Endothelial cell of umbilical vein (primary cell): ENCODE measurements around the gene AADAC. TPM values are rescaled to one million over a fixed set of nuclear protein-coding genes. Genes with fewer than 3 reads are reported as not detected.
A peak's percentile ranks its signal among the peaks of the same experiment; 100 is the strongest.

Experiments
- BruUV-seq: library from RNA; stranded (reverse); fragments of 400-500 nt; replicated peaks from 2 replicates; lab custom pipeline; 2021; lab: Mats Ljungman, UMichigan
- CTCF ChIA-PET: fragments of 300-600, 350-600 bp; sonication (Branson Sonifier 250); formaldehyde crosslinking; loops from one replicate; lab custom pipeline; 2021; ENCODE audit warnings: antibody characterized with exemption, inconsistent platforms; lab: Charles Lee
- POLR2A ChIA-PET: fragments of 300-600, 350-600 bp; sonication (Branson Sonifier 250); formaldehyde crosslinking; loops from one replicate; lab custom pipeline; 2021; ENCODE audit warnings: antibody characterized with exemption, inconsistent platforms; lab: Charles Lee
- DNase-seq: peaks from one replicate; pipeline ENCODE4 v3.0.0-alpha.2; 2011; ENCODE audit warnings: low read depth, low spot score
- FAIRE-seq: peaks from 2 replicates; lab custom pipeline; 2011; peaks lifted over from hg19 to GRCh38; lab: Jason Lieb, UNC
- H2AFZ ChIP-seq: 2 replicates; pipeline ENCODE4 v1.6.0; 2012; ENCODE audit warnings: low read depth, low read length, control low read depth, inconsistent platforms
- H3K27ac ChIP-seq: 2 replicates; pipeline ENCODE4 v1.5.1; 2011; ENCODE audit warnings: low read depth, mild to moderate bottlenecking, control low read depth, low read length, moderate library complexity; ENCODE audit not compliant: insufficient read depth
- H3K27me3 ChIP-seq, 2 experiments: 2 replicates each; pipeline versions ENCODE4 v1.6.0 to v1.6.1; 2011; ENCODE audit warnings: low read length in 2 of 2, mixed read lengths in 1 of 2; ENCODE audit not compliant: control insufficient read depth in 2 of 2, insufficient read depth in 2 of 2
- H3K36me3 ChIP-seq, 2 experiments: 2 replicates in 1 of 2; 3 replicates in 1 of 2; pipeline ENCODE4 v1.5.1; 2011; ENCODE audit warnings: low read length in 2 of 2, mild to moderate bottlenecking in 1 of 2, moderate library complexity in 1 of 2; ENCODE audit not compliant: control insufficient read depth in 2 of 2, insufficient read depth in 2 of 2; ENCODE audit errors: extremely low read depth in 1 of 2
- H3K4me1 ChIP-seq: 3 replicates; pipeline ENCODE4 v1.5.1; 2011; ENCODE audit warnings: mild to moderate bottlenecking, low read length; ENCODE audit not compliant: control insufficient read depth, insufficient read depth; ENCODE audit errors: extremely low read depth
- H3K4me2 ChIP-seq: 2 replicates; pipeline ENCODE4 v1.6.1; 2011; ENCODE audit warnings: low read length, control low read depth, mixed read lengths; ENCODE audit not compliant: insufficient read depth
- H3K4me3 ChIP-seq, 3 experiments: fragments of 200-600 bp in 1 of 3; sonication (generic), shearing (Covaris generic) in 1 of 3; replicated peaks in 1 of 3; 2 replicates each; pipeline ENCODE4 v1.5.1; 2011 to 2016; ENCODE audit warnings: control low read depth in 3 of 3, low read length in 3 of 3, mild to moderate bottlenecking in 2 of 3, inconsistent platforms in 1 of 3, low read depth in 1 of 3, moderate library complexity in 1 of 3; ENCODE audit not compliant: insufficient read depth in 1 of 3
- H3K79me2 ChIP-seq: 2 replicates; pipeline ENCODE4 v1.6.0; 2012; ENCODE audit warnings: low read length, inconsistent platforms; ENCODE audit not compliant: control insufficient read depth, insufficient read depth
- H3K9ac ChIP-seq: replicated peaks from 2 replicates; pipeline ENCODE3; 2011; ENCODE audit warnings: low read length, control low read depth; ENCODE audit not compliant: insufficient read depth; ENCODE audit errors: extremely low read depth
- H3K9me1 ChIP-seq: replicated peaks from 3 replicates; pipeline ENCODE4 v1.6.0; 2011; ENCODE audit warnings: mild to moderate bottlenecking, low read length; ENCODE audit not compliant: control insufficient read depth, insufficient read depth; ENCODE audit errors: extremely low read depth
- H3K9me3 ChIP-seq: replicated peaks from 2 replicates; pipeline ENCODE4 v1.5.1; 2012; ENCODE audit warnings: low read length, inconsistent platforms; ENCODE audit not compliant: control insufficient read depth, insufficient read depth
- H4K20me1 ChIP-seq: replicated peaks from 2 replicates; pipeline ENCODE3; 2011; ENCODE audit warnings: mild to moderate bottlenecking, low read length; ENCODE audit not compliant: control insufficient read depth, insufficient read depth; ENCODE audit errors: extremely low read depth
- EZH2 ChIP-seq: IDR thresholded peaks from 2 replicates; pipeline ENCODE4 v1.6.1; 2012; ENCODE audit warnings: borderline replicate concordance, low read depth, mild to moderate bottlenecking, moderate library complexity, low read length, inconsistent platforms; ENCODE audit not compliant: severe bottlenecking
- FOS ChIP-seq: IDR thresholded peaks from 2 replicates; pipeline ENCODE4 v1.6.1; 2011; ENCODE audit warnings: mild to moderate bottlenecking, low read length, moderate library complexity, borderline replicate concordance; ENCODE audit not compliant: insufficient read depth
- GATA2 ChIP-seq: IDR thresholded peaks from 2 replicates; pipeline ENCODE4 v1.7.0; 2011; ENCODE audit warnings: low read depth, mild to moderate bottlenecking, moderate library complexity, mixed read lengths, low read length; ENCODE audit not compliant: insufficient read length, insufficient read depth
- JUN ChIP-seq: IDR thresholded peaks from 2 replicates; pipeline ENCODE4 v1.6.1; 2011; ENCODE audit warnings: borderline replicate concordance, low read depth; ENCODE audit not compliant: insufficient read length, insufficient read depth
- MYC ChIP-seq: IDR thresholded peaks from one replicate; pipeline ENCODE4 v1.6.1; 2011; ENCODE audit warnings: mild to moderate bottlenecking, low read depth, low read length
- POLR2A ChIP-seq: IDR thresholded peaks from 2 replicates; pipeline ENCODE4 v1.6.1; 2012; ENCODE audit warnings: low read depth, mild to moderate bottlenecking, control low read depth, low read length
- POLR2AphosphoS5 ChIP-seq: IDR thresholded peaks from 2 replicates; pipeline ENCODE4 v1.6.1; 2012; ENCODE audit warnings: low read depth, mild to moderate bottlenecking, control low read depth, low read length, moderate library complexity; ENCODE audit not compliant: insufficient read depth
- dilution Hi-C: fragments of 300-500 bp; cut with MboI; formaldehyde crosslinking; loops from one replicate; pipeline ENCODE4 v1.15.0; 2019; ENCODE audit warnings: low sequenced_read_pairs; ENCODE audit not compliant: extremely low pct_ligation_motif_present
- intact Hi-C: fragments of 100-400 bp; cut with micrococcal nuclease; formaldehyde crosslinking; loops from one replicate; pipeline ENCODE4 v1.10.0; 2022
- polyA plus RNA-seq, 4 experiments: library from polyadenylated mRNA; depleted of rRNA in 3 of 4; stranded (reverse) in 3 of 4; unstranded in 1 of 4; fragments of >200 nt; gene quantifications; 2 replicates each; pipeline versions ENCODE4 v1.2.1 to v1.2.3, GENCODE V29; 2011 to 2012; ENCODE audit warnings: missing spikeins in 1 of 4
- total RNA-seq: library from RNA; stranded (reverse); gene quantifications from 2 replicates; pipeline ENCODE4 v1.2.3, GENCODE V29; 2021
- TF ChIP-seq, protein P1 (sequence below), 2 donors: IDR thresholded peaks; 1 replicate in 1 of 2; 2 replicates in 1 of 2; pipeline ENCODE4 v1.5.1; 2011; ENCODE audit warnings: low read length in 2 of 2, mild to moderate bottlenecking in 2 of 2, moderate library complexity in 2 of 2, control low read depth in 1 of 2, inconsistent platforms in 1 of 2, low read depth in 1 of 2; ENCODE audit not compliant: insufficient read depth in 1 of 2; ENCODE audit errors: extremely low read depth in 1 of 2
- TF ChIP-seq, protein P2 (sequence below): IDR thresholded peaks from 2 replicates; pipeline ENCODE4 v1.6.1; 2011; ENCODE audit not compliant: insufficient read depth, insufficient read length

The AADAC gene
- total and polyA plus RNA-seq, 2 donors (not counting 3 experiments of a cell fraction or from before 2014, with no cell fraction given): 0.27 to 0.62 TPM

DNA sequence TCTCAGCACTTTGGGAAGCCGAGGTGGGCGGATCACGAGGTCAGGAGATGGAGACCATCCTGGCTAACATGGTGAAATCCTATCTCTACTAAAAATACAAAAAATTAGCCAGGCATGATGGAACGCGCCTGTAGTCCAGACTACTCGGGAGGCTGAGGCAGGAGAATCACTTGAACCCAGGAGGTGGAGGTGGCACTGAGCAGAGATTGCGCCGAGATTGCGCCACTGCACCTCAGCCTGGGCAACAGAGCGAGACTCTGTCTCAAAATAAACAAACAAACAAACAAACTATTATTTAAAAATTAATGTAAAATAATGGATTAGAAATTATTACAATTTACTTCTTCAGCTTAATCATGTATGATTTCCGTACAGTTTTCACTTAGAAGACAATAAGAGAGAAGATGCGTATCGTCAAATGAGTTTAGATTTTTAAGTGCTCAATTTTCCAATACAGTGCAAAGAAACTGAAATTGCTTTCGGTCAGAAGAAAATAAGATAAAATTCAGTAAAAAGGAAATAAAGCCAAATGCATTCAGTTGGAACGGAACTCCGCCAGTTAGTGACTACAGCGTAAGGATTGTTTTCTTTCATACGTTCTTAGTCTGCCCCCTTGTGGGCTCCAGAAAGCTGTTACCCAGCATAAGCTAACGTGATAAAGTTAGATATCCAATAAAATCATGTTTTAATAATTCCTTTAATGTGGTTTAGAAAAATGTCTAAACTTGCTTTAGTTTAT is 24.8 kb downstream of the AADAC start:
- BruUV-seq: no TSS peak
- ChIA-PET CTCF (interaction anchor here (0.5 to 4.0 kb wide), 61 partner anchors 11 to 735 kb away, joined by 3 to 171 read pairs (median 4); partner anchors contain the start of gene IGSF10), POLR2A (interaction anchor here (0.9 kb wide), 1 partner anchor 399 kb away, joined by 3 read pairs; no protein-coding TSS in a partner anchor)
- intact Hi-C loops: loop anchor here (1.0 to 5.0 kb wide), 9 partner anchors 26 to 611 kb away; no protein-coding TSS in a partner anchor
- H3K27ac ChIP-seq: no peak overlapping the region
- peaks cover 21% of the 10 kb centered on the region for H3K4me1 ChIP-seq
- peak; percentile 37 for FAIRE-seq
- no peak for TF ChIP-seq EZH2
- TF ChIP-seq, protein P1, sequence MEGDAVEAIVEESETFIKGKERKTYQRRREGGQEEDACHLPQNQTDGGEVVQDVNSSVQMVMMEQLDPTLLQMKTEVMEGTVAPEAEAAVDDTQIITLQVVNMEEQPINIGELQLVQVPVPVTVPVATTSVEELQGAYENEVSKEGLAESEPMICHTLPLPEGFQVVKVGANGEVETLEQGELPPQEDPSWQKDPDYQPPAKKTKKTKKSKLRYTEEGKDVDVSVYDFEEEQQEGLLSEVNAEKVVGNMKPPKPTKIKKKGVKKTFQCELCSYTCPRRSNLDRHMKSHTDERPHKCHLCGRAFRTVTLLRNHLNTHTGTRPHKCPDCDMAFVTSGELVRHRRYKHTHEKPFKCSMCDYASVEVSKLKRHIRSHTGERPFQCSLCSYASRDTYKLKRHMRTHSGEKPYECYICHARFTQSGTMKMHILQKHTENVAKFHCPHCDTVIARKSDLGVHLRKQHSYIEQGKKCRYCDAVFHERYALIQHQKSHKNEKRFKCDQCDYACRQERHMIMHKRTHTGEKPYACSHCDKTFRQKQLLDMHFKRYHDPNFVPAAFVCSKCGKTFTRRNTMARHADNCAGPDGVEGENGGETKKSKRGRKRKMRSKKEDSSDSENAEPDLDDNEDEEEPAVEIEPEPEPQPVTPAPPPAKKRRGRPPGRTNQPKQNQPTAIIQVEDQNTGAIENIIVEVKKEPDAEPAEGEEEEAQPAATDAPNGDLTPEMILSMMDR (IDR thresholded peaks at IDR 0.05; ENCODE audit: extremely low read depth in 1 of 2, insufficient read depth in 1 of 2, low read depth in 1 of 2, low read length in 2 of 2): peak; percentile 62 to 65
- no peaks in the 10 kb centered on the region for H3K27me3 ChIP-seq
- H3K4me2 ChIP-seq: peak overlapping the region; percentile 48
- dilution Hi-C loops: no loop called here
- no peak overlapping the region for H3K4me3 ChIP-seq
- no peaks in the 10 kb centered on the region for H3K9me3 ChIP-seq
- H2AFZ ChIP-seq: no peak overlapping the region
- H3K9me1 ChIP-seq: no peaks in the 10 kb centered on the region
- no peaks in the 10 kb centered on the region for H3K36me3 ChIP-seq
- no peaks in the 10 kb centered on the region for H4K20me1 ChIP-seq
- H3K79me2 ChIP-seq: no peaks in the 10 kb centered on the region
- H3K9ac ChIP-seq: peak overlapping the region; percentile 23
- peak; percentile 74 for DNase-seq

- POLR2A ChIA-PET: interaction anchor here (0.9 kb wide), 1 partner anchor 400 kb away, joined by 3 read pairs; no protein-coding TSS in a partner anchor
- Histone ChIP-seq H2AFZ (no peak overlapping the region), H3K4me2 (no peak overlapping the region), H4K20me1 (no peaks in the 10 kb centered on the region), H3K9ac (peak overlapping the region; percentile 23), H3K27ac (no peak overlapping the region), H3K9me3 (no peaks in the 10 kb centered on the region), H3K79me2 (no peaks in the 10 kb centered on the region), H3K9me1 (no peaks in the 10 kb centered on the region), H3K36me3 (no peaks in the 10 kb centered on the region), H3K4me1 (peaks cover 21% of the 10 kb centered on the region), H3K27me3 (no peaks in the 10 kb centered on the region), H3K4me3 (no peak overlapping the region)
- FAIRE-seq (no peak), DNase-seq (no peak)
- TF ChIP-seq POLR2AphosphoS5 (no peak), JUN (no peak), GATA2 (no peak), POLR2A (no peak), FOS (no peak), EZH2 (no peak), MYC (no peak)
- TF ChIP-seq, protein P1 (IDR thresholded peaks at IDR 0.05; ENCODE audit: extremely low read depth in 1 of 2, insufficient read depth in 1 of 2, low read depth in 1 of 2, low read length in 2 of 2): no peak
- TF ChIP-seq, protein P2, sequence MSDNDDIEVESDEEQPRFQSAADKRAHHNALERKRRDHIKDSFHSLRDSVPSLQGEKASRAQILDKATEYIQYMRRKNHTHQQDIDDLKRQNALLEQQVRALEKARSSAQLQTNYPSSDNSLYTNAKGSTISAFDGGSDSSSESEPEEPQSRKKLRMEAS: no peak
- dilution Hi-C loops: no loop called here
- CTCF ChIA-PET: interaction anchor here (0.5 to 4.0 kb wide), 55 partner anchors 11 to 735 kb away, joined by 3 to 171 read pairs (median 4); partner anchors contain the start of gene IGSF10
- no TSS peak for BruUV-seq
- intact Hi-C loops: loop anchor here (1.0 to 5.0 kb wide), 9 partner anchors 26 to 612 kb away; no protein-coding TSS in a partner anchor
Observed at GRCh38 chr3:151839313-151839631, 25.4 kb downstream of the AADAC start.
